GM23248 (cell line): Measurements from ENCODE around the gene ABCC3. TPM values are rescaled to one million over a fixed set of nuclear protein-coding genes. Genes with fewer than 3 reads are reported as not detected.

ENCODE experiments used
- DNase-seq: peaks from one replicate; pipeline ENCODE4 v3.0.0-alpha.2; 2015
- H2AFZ ChIP-seq: fragments of 200-600 bp; sonication (generic); 2 replicates; pipeline ENCODE4 v1.6.1; 2016; ENCODE audit warnings: antibody characterized with exemption
- H3F3A ChIP-seq: fragments of 200-600 bp; sonication (generic); 2 replicates; pipeline ENCODE4 v1.6.1; 2016; ENCODE audit warnings: mild to moderate bottlenecking, antibody characterized with exemption, mixed run types; ENCODE audit not compliant: insufficient read depth
- H3K27ac ChIP-seq: fragments of 200-600 bp; sonication (generic); 2 replicates; pipeline ENCODE4 v1.5.1; 2016; ENCODE audit warnings: mild to moderate bottlenecking
- H3K27me3 ChIP-seq: fragments of 200-600 bp; sonication (generic); replicated peaks from 2 replicates; pipeline ENCODE4 v1.6.1; 2016; ENCODE audit warnings: mild to moderate bottlenecking; ENCODE audit not compliant: insufficient read depth
- H3K36me3 ChIP-seq: fragments of 200-600 bp; sonication (generic); 2 replicates; pipeline ENCODE4 v1.6.1; 2016; ENCODE audit warnings: low read depth, mild to moderate bottlenecking
- H3K4me1 ChIP-seq: fragments of 200-600 bp; sonication (generic); 2 replicates; pipeline ENCODE4 v1.6.1; 2016; ENCODE audit warnings: mild to moderate bottlenecking; ENCODE audit not compliant: insufficient read depth
- H3K4me2 ChIP-seq: fragments of 200-600 bp; sonication (generic); one replicate; pipeline ENCODE4 v1.6.1; 2016; ENCODE audit warnings: mild to moderate bottlenecking; ENCODE audit not compliant: unreplicated experiment
- H3K4me3 ChIP-seq: fragments of 200-600 bp; sonication (generic); 2 replicates; pipeline ENCODE4 v1.5.1; 2016; ENCODE audit warnings: mild to moderate bottlenecking
- H3K79me2 ChIP-seq: fragments of 200-600 bp; sonication (generic); 2 replicates; pipeline ENCODE4 v1.6.1; 2016; ENCODE audit warnings: mild to moderate bottlenecking; ENCODE audit not compliant: insufficient read depth
- H3K9ac ChIP-seq: fragments of 200-600 bp; sonication (generic); 2 replicates; pipeline ENCODE4 v1.6.1; 2016; ENCODE audit warnings: mild to moderate bottlenecking
- H3K9me2 ChIP-seq: fragments of 200-600 bp; sonication (generic); 2 replicates; pipeline ENCODE4 v1.6.1; 2016; ENCODE audit warnings: mixed run types, mild to moderate bottlenecking, moderate library complexity; ENCODE audit not compliant: insufficient read depth
- H3K9me3 ChIP-seq: fragments of 200-600 bp; sonication (generic); one replicate; pipeline ENCODE4 v1.6.1; 2017; ENCODE audit warnings: low read depth
- H4K20me1 ChIP-seq: fragments of 200-600 bp; sonication (generic); 2 replicates; pipeline ENCODE4 v1.6.0; 2016; ENCODE audit not compliant: insufficient read depth
- EZH2 ChIP-seq: fragments of 200-600 bp; sonication (generic); IDR thresholded peaks from 2 replicates; pipeline ENCODE4 v1.6.1; 2018; ENCODE audit warnings: antibody characterized with exemption, mild to moderate bottlenecking; ENCODE audit not compliant: insufficient read depth, poor library complexity, severe bottlenecking
- EZH2phosphoT487 ChIP-seq: fragments of 200-600 bp; sonication (generic); IDR thresholded peaks from 2 replicates; pipeline ENCODE4 v1.6.1; 2018; ENCODE audit warnings: antibody characterized with exemption, moderate library complexity, mild to moderate bottlenecking, low read depth; ENCODE audit not compliant: insufficient read depth
- WGBS, 2 experiments: methylation state at CpG; one replicate each; pipeline ENCODE4 v1.1.6; 2015 to 2017; ENCODE audit warnings: low lambda C conversion rate in 2 of 2, low coverage in 1 of 2; ENCODE audit errors: missing lambda C conversion rate in 2 of 2; 5-methylcytosine and 5-hydroxymethylcytosine counted together
- in situ Hi-C: fragments of 300-500 bp; cut with MboI; formaldehyde crosslinking; loops from 2 replicates; pipeline ENCODE4 v1.15.0; 2020
- polyA plus RNA-seq: library from polyadenylated mRNA; unstranded; fragments of >200 nt; fragmentation: Nextera tagmentation; extraction: Ambion mirVana; gene quantifications from 2 replicates; pipeline ENCODE4 v1.2.1, GENCODE V29; 2016
- total RNA-seq: library from RNA; depleted of rRNA; stranded (reverse); fragments of >200 nt; shearing (Covaris generic); gene quantifications from 2 replicates; pipeline ENCODE4 v1.2.3, GENCODE V29; 2014

The ABCC3 gene
- total and polyA plus RNA-seq, 2 experiments from 2014 or later = 32.0 to 38.5 TPM

- in situ Hi-C loops = no loop called here
- Histone ChIP-seq H3F3A (peaks cover 21% of the 10 kb centered on the region), H3K4me3 (no peak overlapping the region), H3K9me3 (no peaks in the 10 kb centered on the region), H4K20me1 (no peaks in the 10 kb centered on the region), H3K9ac (peak overlapping the region; percentile 55), H3K9me2 (no peaks in the 10 kb centered on the region), H3K27ac (peak overlapping the region; percentile 80), H2AFZ (peak overlapping the region; percentile 49), H3K27me3 (no peaks in the 10 kb centered on the region), H3K36me3 (no peaks in the 10 kb centered on the region), H3K79me2 (no peaks in the 10 kb centered on the region), H3K4me1 (peaks cover 32% of the 10 kb centered on the region), H3K4me2 (peak overlapping the region; percentile 49)
- DNase-seq = peak; percentile 69
- no peak for TF ChIP-seq EZH2
- TF ChIP-seq EZH2phosphoT487 = no peak
- 7 to 20% methylated on average over 10 to 11 of the region's 11 CpGs for WGBS, 2 experiments
Observed at GRCh38 chr17:50660042-50660886, 25.6 kb downstream of the ABCC3 start.

DNA sequence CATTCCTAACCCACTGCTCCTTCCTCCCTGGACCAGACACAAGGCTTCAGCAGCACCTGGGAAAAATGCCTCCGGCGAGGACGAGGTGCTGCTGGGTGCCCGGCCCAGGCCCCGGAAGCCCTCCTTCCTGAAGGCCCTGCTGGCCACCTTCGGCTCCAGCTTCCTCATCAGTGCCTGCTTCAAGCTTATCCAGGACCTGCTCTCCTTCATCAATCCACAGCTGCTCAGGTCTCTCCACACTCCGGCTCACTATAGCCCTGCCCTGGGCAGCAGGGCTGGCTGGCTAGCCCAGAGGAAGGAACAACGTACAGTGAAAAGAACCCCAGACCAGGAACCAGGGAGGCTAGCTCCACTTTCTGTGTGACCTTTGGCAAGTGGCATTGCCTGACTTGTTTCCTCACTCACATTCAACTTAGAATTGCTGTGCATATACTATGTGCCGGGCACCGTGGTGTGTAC, 26.2 kb downstream of the ABCC3 start:
- Histone ChIP-seq H3K27me3 (no peaks in the 10 kb centered on the region), H4K20me1 (no peaks in the 10 kb centered on the region), H3K4me2 (peak overlapping the region; percentile 49), H3K9ac (peak overlapping the region; percentile 55), H3K4me3 (no peak overlapping the region), H3F3A (peaks cover 21% of the 10 kb centered on the region), H3K79me2 (no peaks in the 10 kb centered on the region), H3K36me3 (no peaks in the 10 kb centered on the region), H3K9me2 (no peaks in the 10 kb centered on the region), H3K4me1 (peaks cover 32% of the 10 kb centered on the region), H3K9me3 (no peaks in the 10 kb centered on the region), H2AFZ (peak overlapping the region; percentile 49), H3K27ac (peak overlapping the region; percentile 80)
- 49 to 51% methylated on average over 10 of the region's 10 CpGs for WGBS, 2 experiments
- TF ChIP-seq EZH2phosphoT487 (no peak), EZH2 (no peak)
- DNase-seq = peak; percentile 46
- in situ Hi-C loops = no loop called here

- peak overlapping the region; percentile 55 for H3K9ac ChIP-seq
- DNase-seq = peak; percentile 20
- 0 out of 2 replicates have a peak overlapping the region, but pooled peaks have one; percentile 49 for H2AFZ ChIP-seq
- TF ChIP-seq EZH2 (no peak), EZH2phosphoT487 (no peak)
- H3K4me3 ChIP-seq = 0 out of 2 replicates have a peak overlapping the region, but pooled peaks have one; percentile 25
- H3K79me2 ChIP-seq = no peaks in the 10 kb centered on the region
- peak overlapping the region; percentile 80 for H3K27ac ChIP-seq
- H3K9me3 ChIP-seq = no peaks in the 10 kb centered on the region
- H3K27me3 ChIP-seq = no peaks in the 10 kb centered on the region
- H4K20me1 ChIP-seq = no peaks in the 10 kb centered on the region
- 67 to 72% methylated on average over 5 of the region's 5 CpGs for WGBS, 2 experiments
- no peaks in the 10 kb centered on the region for H3K36me3 ChIP-seq
- peaks cover 32% of the 10 kb centered on the region for H3K4me1 ChIP-seq
- H3K4me2 ChIP-seq = peak overlapping the region; percentile 49
- H3K9me2 ChIP-seq = no peaks in the 10 kb centered on the region
- H3F3A ChIP-seq = peaks cover 21% of the 10 kb centered on the region
- in situ Hi-C loops = no loop called here
Observed at GRCh38 chr17:50661348-50661747, 26.7 kb downstream of the ABCC3 start.

- peak overlapping the region; percentile 55 for H3K9ac ChIP-seq
- H3K36me3 ChIP-seq = no peaks in the 10 kb centered on the region
- H3K9me2 ChIP-seq = no peaks in the 10 kb centered on the region
- WGBS, 2 experiments = 27 to 33% methylated on average over 9 of the region's 9 CpGs
- no peaks in the 10 kb centered on the region for H3K27me3 ChIP-seq
- peaks cover 32% of the 10 kb centered on the region for H3K4me1 ChIP-seq
- H3K9me3 ChIP-seq = no peaks in the 10 kb centered on the region
- H3K4me3 ChIP-seq = 0 out of 2 replicates have a peak overlapping the region, but pooled peaks have one; percentile 25
- in situ Hi-C loops = no loop called here
- peaks cover 21% of the 10 kb centered on the region for H3F3A ChIP-seq
- DNase-seq = peak; percentile 92
- no peaks in the 10 kb centered on the region for H4K20me1 ChIP-seq
- H3K4me2 ChIP-seq = peak overlapping the region; percentile 49
- H3K27ac ChIP-seq = peak overlapping the region; percentile 80
- no peak overlapping the region for H2AFZ ChIP-seq
- TF ChIP-seq EZH2 = no peak
- TF ChIP-seq EZH2phosphoT487 = no peak
- no peaks in the 10 kb centered on the region for H3K79me2 ChIP-seq
Observed at GRCh38 chr17:50661795-50662391, 27.2 kb downstream of the ABCC3 start.
